Adipocyte (in vitro differentiated cells): Measurements from ENCODE around the gene MYL6.
"Not testable (repeated sequence)": the region's sequence is repeated elsewhere in the genome, so short reads cannot be mapped to it uniquely, and the experiment has no call there.

ENCODE experiments used
- DNase-seq: peaks from one replicate; pipeline ENCODE4 v3.0.0-alpha.2; 2015; ENCODE audit warnings: low read depth
- H3K27me3 ChIP-seq: replicated peaks from 2 replicates; pipeline ENCODE4 v1.7.0; 2013; ENCODE audit warnings: mild to moderate bottlenecking, low read length, moderate library complexity; ENCODE audit not compliant: control insufficient read depth, insufficient read depth
- H3K36me3 ChIP-seq: 2 replicates; pipeline ENCODE4 v1.7.0; 2013; ENCODE audit warnings: low read length, mild to moderate bottlenecking, moderate library complexity; ENCODE audit not compliant: control insufficient read depth, insufficient read depth, severe bottlenecking
- H3K4me1 ChIP-seq: 2 replicates; pipeline ENCODE4 v1.7.0; 2013; ENCODE audit warnings: mild to moderate bottlenecking, low read length, moderate library complexity; ENCODE audit not compliant: control insufficient read depth, insufficient read depth
- H3K4me3 ChIP-seq: 2 replicates; pipeline ENCODE4 v1.7.0; 2013; ENCODE audit warnings: mild to moderate bottlenecking, low read length, moderate library complexity
- H3K9ac ChIP-seq: 2 replicates; pipeline ENCODE4 v1.7.0; 2013; ENCODE audit warnings: mild to moderate bottlenecking, low read length, moderate library complexity
- H3K9me3 ChIP-seq: 2 replicates; pipeline ENCODE4 v1.7.0; 2013; ENCODE audit warnings: mild to moderate bottlenecking, low read length, moderate library complexity; ENCODE audit not compliant: control insufficient read depth

The MYL6 gene

GRCh38 chr12:56152132-56152755 lies 5.9 kb upstream of the MYL6 start, which contains the start of gene MYL6B:
Gene MYL6B, plus strand, starts transcription at chr12:56152587. Its CDS starts 1,332 bp downstream, at chr12:56153919.
- no peaks in the 10 kb centered on the region for H3K36me3 ChIP-seq
- no peaks in the 10 kb centered on the region for H3K27me3 ChIP-seq
- peak within 1 kb of the TSS; percentile 95 for H3K9ac ChIP-seq
- H3K9me3 ChIP-seq, result no peaks in the 10 kb centered on the region
- peak within 1 kb of the TSS; percentile 92 for H3K4me3 ChIP-seq
- H3K4me1 ChIP-seq, result peaks cover 38% of the 10 kb centered on the region
- peak; percentile 98 for DNase-seq

DNA sequence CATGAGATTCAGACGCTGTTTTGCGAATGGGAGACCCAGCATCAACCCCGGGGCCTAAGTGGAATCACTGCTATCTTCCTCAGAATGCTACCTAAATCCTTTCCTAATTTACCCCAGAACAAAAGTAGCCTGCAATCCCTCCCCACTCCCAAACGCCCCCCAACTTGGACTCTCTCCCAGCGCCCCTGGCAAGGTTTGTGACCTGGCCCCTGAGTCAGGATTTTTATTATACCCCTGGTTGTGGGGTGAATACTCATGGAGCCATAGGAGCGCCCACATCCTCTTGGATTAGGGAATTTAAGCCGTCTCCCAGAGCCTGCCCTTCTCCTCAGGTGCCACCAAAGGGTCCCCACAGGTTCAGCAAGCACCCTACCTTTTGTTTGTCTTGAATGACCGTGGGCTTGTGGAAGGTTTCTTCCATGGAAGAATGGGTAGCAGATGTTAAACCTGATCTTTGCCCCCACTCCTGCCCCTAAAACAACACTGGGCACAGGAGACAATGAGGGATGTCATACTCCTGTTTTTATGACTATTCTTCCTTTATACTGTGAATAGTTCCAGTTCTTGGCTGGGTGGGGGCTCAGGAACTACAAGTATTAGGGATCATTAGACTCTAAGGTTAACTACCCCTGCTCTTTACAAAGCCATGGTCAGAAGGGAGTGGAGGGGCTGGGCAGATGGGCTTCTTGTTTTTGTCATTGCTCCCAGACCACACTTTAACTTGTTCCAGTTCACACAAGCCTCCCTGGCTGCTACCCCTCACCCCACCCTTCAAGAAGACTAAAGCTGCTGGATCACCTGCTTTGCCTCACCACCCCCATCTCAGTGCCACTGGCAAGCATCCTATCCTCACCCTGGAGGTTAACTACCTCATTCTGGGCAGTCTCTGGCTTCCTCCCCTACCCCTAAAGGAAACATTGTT lies 5.1 kb upstream of the MYL6 start:
- peak overlapping the region; percentile 92 for H3K4me3 ChIP-seq
- DNase-seq, result no peak

DNA sequence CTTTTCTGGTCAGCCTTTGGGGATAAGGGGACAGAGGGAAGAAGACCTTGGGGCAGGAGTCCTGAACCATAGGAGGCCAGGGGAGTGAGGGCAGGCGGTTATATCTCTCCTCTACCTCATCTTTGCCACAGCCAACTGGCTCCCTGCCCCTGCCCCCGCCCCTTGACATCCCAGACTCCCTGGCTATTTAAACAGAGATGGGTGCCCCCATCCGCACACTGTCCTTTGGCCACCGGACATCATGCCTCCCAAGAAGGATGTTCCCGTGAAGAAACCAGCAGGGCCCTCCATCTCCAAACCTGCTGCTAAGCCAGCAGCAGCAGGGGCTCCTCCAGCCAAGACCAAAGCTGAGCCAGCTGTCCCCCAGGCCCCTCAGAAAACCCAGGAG lies 4.5 kb upstream of the MYL6 start:
- Histone ChIP-seq H3K4me1 (peaks cover 30% of the 10 kb centered on the region), H3K9ac (peak overlapping the region; percentile 95), H3K4me3 (peak overlapping the region; percentile 92), H3K27me3 (no peaks in the 10 kb centered on the region), H3K9me3 (no peaks in the 10 kb centered on the region), H3K36me3 (no peaks in the 10 kb centered on the region)
- DNase-seq, result no peak

More for the DNA sequence above, 5.1 kb upstream of the MYL6 start:
- Histone ChIP-seq H3K9me3 (no peaks in the 10 kb centered on the region), H3K9ac (peak overlapping the region; percentile 95), H3K27me3 (no peaks in the 10 kb centered on the region), H3K36me3 (no peaks in the 10 kb centered on the region), H3K4me1 (peaks cover 37% of the 10 kb centered on the region)

GRCh38 chr12:56154246-56154771 lies 3.9 kb upstream of the MYL6 start:
- no peak overlapping the region for H3K9ac ChIP-seq
- peaks cover 30% of the 10 kb centered on the region for H3K4me1 ChIP-seq
- no peaks in the 10 kb centered on the region for H3K9me3 ChIP-seq
- no peaks in the 10 kb centered on the region for H3K27me3 ChIP-seq
- H3K36me3 ChIP-seq, result peaks cover under 1% of the 10 kb centered on the region
- no peak for DNase-seq
- no peak overlapping the region for H3K4me3 ChIP-seq

DNA sequence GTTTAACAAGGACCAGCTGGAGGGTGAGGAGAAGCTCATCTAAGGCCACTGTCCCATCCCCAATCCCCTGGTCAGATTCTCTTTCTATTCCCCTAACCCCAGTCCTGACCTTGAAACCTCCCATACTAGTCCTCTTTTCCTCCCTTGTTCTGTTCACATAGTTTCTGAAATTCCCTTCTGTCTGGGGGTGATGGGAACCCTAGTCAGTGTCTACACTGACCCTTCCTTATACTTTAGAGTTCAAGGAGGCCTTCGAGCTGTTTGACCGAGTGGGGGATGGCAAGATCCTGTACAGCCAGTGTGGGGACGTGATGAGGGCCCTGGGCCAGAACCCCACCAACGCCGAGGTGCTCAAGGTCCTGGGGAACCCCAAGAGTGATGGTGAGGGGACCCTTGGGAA lies 3.3 kb upstream of the MYL6 start:
- no peak for DNase-seq
- H3K36me3 ChIP-seq, result peaks cover 6% of the 10 kb centered on the region
- H3K27me3 ChIP-seq, result no peaks in the 10 kb centered on the region
- H3K4me1 ChIP-seq, result peaks cover 33% of the 10 kb centered on the region
- no peaks in the 10 kb centered on the region for H3K9me3 ChIP-seq
- no peak overlapping the region for H3K4me3 ChIP-seq
- no peak overlapping the region for H3K9ac ChIP-seq

DNA sequence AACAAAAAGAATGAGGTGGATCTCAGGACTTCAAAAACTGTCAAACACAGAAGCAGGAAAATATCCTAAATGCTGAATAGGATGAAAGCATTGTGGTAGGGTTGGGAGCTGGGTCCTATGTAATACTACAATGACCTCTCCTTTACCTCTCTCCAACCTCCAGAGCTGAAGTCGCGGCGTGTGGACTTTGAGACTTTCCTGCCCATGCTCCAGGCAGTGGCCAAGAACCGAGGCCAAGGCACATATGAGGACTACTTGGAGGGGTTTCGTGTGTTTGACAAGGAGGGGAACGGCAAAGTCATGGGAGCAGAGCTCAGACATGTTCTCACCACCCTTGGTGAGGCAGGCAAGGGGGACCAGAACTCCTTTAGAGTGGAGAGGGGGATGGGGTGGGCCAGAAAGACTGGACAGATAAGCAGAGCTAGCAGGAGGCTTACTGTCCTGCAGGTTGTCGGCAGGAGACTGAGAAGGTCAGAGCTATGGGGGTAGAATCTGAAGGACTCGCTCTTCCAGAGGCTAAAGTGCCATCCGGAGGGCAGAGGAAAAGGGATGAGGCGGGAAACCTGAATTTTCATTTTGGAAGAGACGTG lies 2.8 kb upstream of the MYL6 start:
- Histone ChIP-seq H3K9me3 (no peaks in the 10 kb centered on the region), H3K4me1 (peaks cover 38% of the 10 kb centered on the region), H3K9ac (no peak overlapping the region), H3K27me3 (no peaks in the 10 kb centered on the region), H3K4me3 (no peak overlapping the region), H3K36me3 (peaks cover 11% of the 10 kb centered on the region)
- DNase-seq, result no peak

GRCh38 chr12:56156464-56157200 lies 1.5 kb upstream of the MYL6 start:
- peak overlapping the region; percentile 86 for H3K9ac ChIP-seq
- peaks cover 24% of the 10 kb centered on the region for H3K36me3 ChIP-seq
- DNase-seq, H3K9me3 ChIP-seq, H3K27me3 ChIP-seq: not testable (repeated sequence)
- peaks cover 40% of the 10 kb centered on the region for H3K4me1 ChIP-seq
- H3K4me3 ChIP-seq, result peak overlapping the region; percentile 81

- DNase-seq, result peak; percentile 92
- H3K9ac ChIP-seq, result peak overlapping the region; percentile 86
- H3K9me3 ChIP-seq, result no peaks in the 10 kb centered on the region
- H3K4me1 ChIP-seq, result peaks cover 40% of the 10 kb centered on the region
- H3K4me3 ChIP-seq, result peak overlapping the region; percentile 81
- H3K36me3 ChIP-seq, result peaks cover 32% of the 10 kb centered on the region
- no peaks in the 10 kb centered on the region for H3K27me3 ChIP-seq
Observed at GRCh38 chr12:56157201-56158028, 744 bp upstream of the MYL6 start.

DNA sequence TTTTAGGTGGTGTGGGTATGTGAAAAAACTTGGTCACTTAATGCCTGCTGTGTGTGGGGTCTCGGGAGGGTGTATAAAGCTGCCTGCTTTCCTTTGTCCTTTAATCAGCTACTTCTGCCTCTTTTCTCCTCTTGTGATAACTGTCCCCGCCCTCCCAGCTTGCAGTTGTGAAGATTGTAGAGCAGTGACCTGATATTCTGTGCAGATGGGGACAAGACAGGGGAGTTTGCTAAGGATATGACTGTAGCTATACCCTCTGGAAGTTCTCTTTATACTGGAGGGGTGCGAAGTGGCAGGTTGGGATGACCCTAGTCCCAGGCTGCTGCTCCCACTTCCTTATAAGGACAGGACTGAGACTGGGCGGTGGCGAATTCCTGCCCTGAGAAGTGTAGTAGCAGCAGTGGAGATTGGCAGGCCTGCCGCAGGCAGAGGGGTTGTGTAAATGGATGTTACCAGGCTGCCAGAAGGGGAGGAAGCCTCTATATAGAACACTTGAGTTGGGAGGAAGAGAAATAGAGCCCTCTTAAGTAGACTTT lies 835 bp downstream of the MYL6 start:
- DNase-seq, result peak; percentile 88
- peaks cover 48% of the 10 kb centered on the region for H3K36me3 ChIP-seq

More for the DNA sequence above, 835 bp downstream of the MYL6 start:
- H3K9ac ChIP-seq, result peak overlapping the region; percentile 100
- H3K4me1 ChIP-seq, result peaks cover 31% of the 10 kb centered on the region
- H3K27me3 ChIP-seq, result no peaks in the 10 kb centered on the region
- peak overlapping the region; percentile 98 for H3K4me3 ChIP-seq
- H3K9me3 ChIP-seq, result no peaks in the 10 kb centered on the region
